GM23338 (cell line): ENCODE data around the gene UNC5B. TPM values are rescaled to one million over a fixed set of nuclear protein-coding genes. Genes with fewer than 3 reads are reported as not detected.

ENCODE experiments used
- ATAC-seq: fragments of 200-7000 bp; cut with Tn5 transposase; 3 replicates; pipeline ENCODE4 v1.9.1; 2020
- DNase-seq: peaks from one replicate; pipeline ENCODE4 v3.0.0-alpha.2; 2015; ENCODE audit warnings: low spot score
- H2AFZ ChIP-seq: fragments of 200-600 bp; sonication (generic); 2 replicates; pipeline ENCODE4 v1.8.0; 2016; ENCODE audit warnings: antibody characterized with exemption, mild to moderate bottlenecking, moderate library complexity
- H3F3A ChIP-seq: fragments of 200-600 bp; sonication (generic); replicated peaks from 2 replicates; pipeline ENCODE4 v1.8.0; 2017; ENCODE audit warnings: antibody characterized with exemption, mixed run types, low read depth
- H3K27ac ChIP-seq: fragments of 200-600 bp; sonication (generic); 2 replicates; pipeline ENCODE4 v1.6.1; 2016; ENCODE audit warnings: low read depth
- H3K27me3 ChIP-seq: fragments of 200-600 bp; sonication (generic); 2 replicates; pipeline ENCODE4 v1.8.0; 2016; ENCODE audit warnings: mild to moderate bottlenecking, mixed run types, moderate library complexity; ENCODE audit not compliant: insufficient read depth
- H3K36me3 ChIP-seq: fragments of 200-600 bp; sonication (generic); 2 replicates; pipeline ENCODE4 v1.8.0; 2016; ENCODE audit warnings: mild to moderate bottlenecking; ENCODE audit not compliant: insufficient read depth
- H3K4me1 ChIP-seq: fragments of 200-600 bp; sonication (generic); 2 replicates; pipeline ENCODE4 v1.8.0; 2016; ENCODE audit warnings: mild to moderate bottlenecking, moderate library complexity; ENCODE audit not compliant: insufficient read depth
- H3K4me2 ChIP-seq: fragments of 200-600 bp; sonication (generic); 2 replicates; pipeline ENCODE4 v1.7.1; 2017; ENCODE audit warnings: mixed run types
- H3K4me3 ChIP-seq: fragments of 200-600 bp; sonication (generic); 2 replicates; pipeline ENCODE4 v1.6.1; 2016; ENCODE audit warnings: mixed run types
- H3K79me2 ChIP-seq: fragments of 200-600 bp; sonication (generic); replicated peaks from 2 replicates; pipeline ENCODE4 v1.8.0; 2017; ENCODE audit warnings: mild to moderate bottlenecking; ENCODE audit not compliant: insufficient read depth
- H3K9me2 ChIP-seq: fragments of 200-600 bp; sonication (generic); 2 replicates; pipeline ENCODE4 v1.8.0; 2017; ENCODE audit not compliant: insufficient read depth
- H4K20me1 ChIP-seq: fragments of 200-600 bp; sonication (generic); replicated peaks from 2 replicates; pipeline ENCODE4 v1.8.0; 2017; ENCODE audit warnings: mild to moderate bottlenecking; ENCODE audit not compliant: insufficient read depth
- H3K27ac Mint-ChIP-seq: 2 replicates; pipeline ENCODE4 v1.8.0; 2020; ENCODE audit warnings: inconsistent platforms, mild to moderate bottlenecking, moderate library complexity, mixed read lengths
- H3K27me3 Mint-ChIP-seq: 3 replicates; pipeline ENCODE4 v1.8.0; 2022; ENCODE audit warnings: low read depth, mild to moderate bottlenecking, moderate library complexity, mixed read lengths, inconsistent platforms; ENCODE audit not compliant: insufficient read depth, poor library complexity
- H3K36me3 Mint-ChIP-seq: 3 replicates; pipeline ENCODE4 v1.8.0; 2021; ENCODE audit warnings: low read depth, mild to moderate bottlenecking, inconsistent platforms, moderate library complexity, mixed read lengths
- H3K4me1 Mint-ChIP-seq: 3 replicates; pipeline ENCODE4 v1.8.0; 2020; ENCODE audit warnings: mild to moderate bottlenecking, inconsistent platforms, mixed read lengths
- H3K4me3 Mint-ChIP-seq: 3 replicates; pipeline ENCODE4 v1.8.0; 2021; ENCODE audit warnings: moderate library complexity, mild to moderate bottlenecking, inconsistent platforms, mixed read lengths
- H3K9me3 Mint-ChIP-seq: 3 replicates; pipeline ENCODE4 v1.8.0; 2020; ENCODE audit warnings: moderate library complexity, mild to moderate bottlenecking, inconsistent platforms, mixed read lengths
- EZH2 ChIP-seq: fragments of 200-600 bp; sonication (generic); IDR thresholded peaks from one replicate; pipeline ENCODE4 v1.8.0; 2017; ENCODE audit warnings: antibody characterized with exemption, mild to moderate bottlenecking, low read depth; ENCODE audit not compliant: unreplicated experiment
- EZH2phosphoT487 ChIP-seq: fragments of 200-600 bp; sonication (generic); IDR thresholded peaks from one replicate; pipeline ENCODE4 v1.8.1; 2018; ENCODE audit warnings: antibody characterized with exemption; ENCODE audit not compliant: unreplicated experiment
- JUNB ChIP-seq: IDR thresholded peaks from one replicate; pipeline ENCODE4 v1.6.1; 2016; ENCODE audit warnings: antibody characterized with exemption; ENCODE audit not compliant: unreplicated experiment
- STAT1 ChIP-seq: IDR thresholded peaks from one replicate; pipeline ENCODE4 v1.6.1; 2016; ENCODE audit warnings: antibody characterized with exemption; ENCODE audit not compliant: unreplicated experiment
- polyA plus RNA-seq: library from polyadenylated mRNA; unstranded; fragments of >200 nt; fragmentation: Nextera tagmentation; extraction: Ambion mirVana; gene quantifications from 2 replicates; pipeline ENCODE4 v1.2.1, GENCODE V29; 2016
- total RNA-seq: library from RNA; depleted of rRNA; stranded (reverse); fragments of >200 nt; shearing (Covaris generic); gene quantifications from 2 replicates; pipeline ENCODE4 v1.2.3, GENCODE V29; 2014
- TF ChIP-seq, protein P1 (sequence below), 2 experiments: fragments of 200-600 bp in 1 of 2; sonication (generic) in 1 of 2; conservative IDR thresholded peaks; 2 replicates each; pipeline versions ENCODE4 v1.5.1 to v1.6.1; 2016 to 2017; ENCODE audit warnings: antibody characterized with exemption in 2 of 2, low read depth in 2 of 2, mild to moderate bottlenecking in 2 of 2, moderate library complexity in 1 of 2
- TF ChIP-seq, protein P2 (sequence below): IDR thresholded peaks from one replicate; pipeline ENCODE4 v1.6.1; 2018; ENCODE audit warnings: antibody characterized with exemption; ENCODE audit not compliant: unreplicated experiment

Gene UNC5B
- total and polyA plus RNA-seq, 2 experiments from 2014 or later, result 8.0 to 31.2 TPM

DNA sequence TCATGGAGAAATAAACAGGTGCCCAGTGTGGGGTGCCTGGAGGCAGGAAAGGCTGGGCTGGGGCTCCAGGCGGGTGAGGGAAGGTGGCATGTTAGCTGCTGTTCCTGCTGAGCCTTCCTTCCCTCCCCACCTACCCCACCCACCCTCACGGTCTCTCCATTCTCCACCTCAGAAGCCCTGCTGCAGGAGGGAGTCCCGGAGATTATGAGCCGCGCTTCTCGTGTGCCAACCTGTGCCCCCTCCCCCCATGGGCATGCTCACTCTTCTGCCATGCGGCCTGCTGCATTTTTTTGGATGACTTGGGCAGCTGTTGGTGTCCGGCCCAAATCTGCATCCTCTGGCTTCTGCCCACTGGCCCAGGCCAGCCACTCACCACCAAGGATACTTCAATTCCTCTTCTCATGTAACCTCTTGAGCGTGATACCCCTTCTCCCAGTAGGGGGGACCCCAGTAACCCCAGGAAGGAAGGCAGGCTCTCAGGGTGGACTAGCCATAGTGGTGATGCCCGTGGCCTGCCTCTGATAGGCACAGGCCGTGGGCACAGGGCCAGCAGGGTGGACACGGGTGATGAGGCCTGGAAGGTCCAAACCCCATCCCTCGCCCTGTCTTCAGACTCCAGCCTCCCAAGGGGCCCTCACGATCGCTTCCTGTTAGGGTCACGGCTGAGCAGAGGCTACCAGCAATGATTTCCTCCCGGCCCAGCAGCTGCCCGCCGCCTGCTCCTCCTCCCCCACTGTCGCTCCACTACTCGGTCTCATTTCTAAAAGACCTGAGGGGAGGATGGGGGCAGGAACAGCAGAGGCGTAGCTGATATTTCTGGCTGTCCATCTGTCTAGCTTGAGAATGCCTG lies 27.8 kb downstream of the UNC5B start:
- Histone ChIP-seq H3K4me3 (no peak overlapping the region), H3K27ac (no peak overlapping the region), H3K36me3 (no peaks in the 10 kb centered on the region), H3K27me3 (no peaks in the 10 kb centered on the region), H3K4me2 (no peak overlapping the region), H4K20me1 (peaks cover 6% of the 10 kb centered on the region), H2AFZ (no peak overlapping the region), H3K79me2 (peaks cover 10% of the 10 kb centered on the region; the same call in 1 of the 2 replicates), H3F3A (no peaks in the 10 kb centered on the region), H3K9me2 (no peaks in the 10 kb centered on the region), H3K4me1 (peaks cover 4% of the 10 kb centered on the region)
- no peak for ATAC-seq
- H3K4me1 Mint-ChIP-seq, result peaks cover 46% of the 10 kb centered on the region
- no peak for DNase-seq
- peaks cover 9% of the 10 kb centered on the region for H3K27me3 Mint-ChIP-seq
- no peak overlapping the region; the same call in 1 of the 2 replicates for H3K27ac Mint-ChIP-seq
- no peak overlapping the region for H3K4me3 Mint-ChIP-seq
- no peak for TF ChIP-seq JUNB
- TF ChIP-seq, protein P1, sequence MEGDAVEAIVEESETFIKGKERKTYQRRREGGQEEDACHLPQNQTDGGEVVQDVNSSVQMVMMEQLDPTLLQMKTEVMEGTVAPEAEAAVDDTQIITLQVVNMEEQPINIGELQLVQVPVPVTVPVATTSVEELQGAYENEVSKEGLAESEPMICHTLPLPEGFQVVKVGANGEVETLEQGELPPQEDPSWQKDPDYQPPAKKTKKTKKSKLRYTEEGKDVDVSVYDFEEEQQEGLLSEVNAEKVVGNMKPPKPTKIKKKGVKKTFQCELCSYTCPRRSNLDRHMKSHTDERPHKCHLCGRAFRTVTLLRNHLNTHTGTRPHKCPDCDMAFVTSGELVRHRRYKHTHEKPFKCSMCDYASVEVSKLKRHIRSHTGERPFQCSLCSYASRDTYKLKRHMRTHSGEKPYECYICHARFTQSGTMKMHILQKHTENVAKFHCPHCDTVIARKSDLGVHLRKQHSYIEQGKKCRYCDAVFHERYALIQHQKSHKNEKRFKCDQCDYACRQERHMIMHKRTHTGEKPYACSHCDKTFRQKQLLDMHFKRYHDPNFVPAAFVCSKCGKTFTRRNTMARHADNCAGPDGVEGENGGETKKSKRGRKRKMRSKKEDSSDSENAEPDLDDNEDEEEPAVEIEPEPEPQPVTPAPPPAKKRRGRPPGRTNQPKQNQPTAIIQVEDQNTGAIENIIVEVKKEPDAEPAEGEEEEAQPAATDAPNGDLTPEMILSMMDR (conservative IDR thresholded peaks at IDR 0.05; ENCODE audit: low read depth in 2 of 2), result no peak
- no peaks in the 10 kb centered on the region for H3K36me3 Mint-ChIP-seq
- H3K9me3 Mint-ChIP-seq, result no peaks in the 10 kb centered on the region

DNA sequence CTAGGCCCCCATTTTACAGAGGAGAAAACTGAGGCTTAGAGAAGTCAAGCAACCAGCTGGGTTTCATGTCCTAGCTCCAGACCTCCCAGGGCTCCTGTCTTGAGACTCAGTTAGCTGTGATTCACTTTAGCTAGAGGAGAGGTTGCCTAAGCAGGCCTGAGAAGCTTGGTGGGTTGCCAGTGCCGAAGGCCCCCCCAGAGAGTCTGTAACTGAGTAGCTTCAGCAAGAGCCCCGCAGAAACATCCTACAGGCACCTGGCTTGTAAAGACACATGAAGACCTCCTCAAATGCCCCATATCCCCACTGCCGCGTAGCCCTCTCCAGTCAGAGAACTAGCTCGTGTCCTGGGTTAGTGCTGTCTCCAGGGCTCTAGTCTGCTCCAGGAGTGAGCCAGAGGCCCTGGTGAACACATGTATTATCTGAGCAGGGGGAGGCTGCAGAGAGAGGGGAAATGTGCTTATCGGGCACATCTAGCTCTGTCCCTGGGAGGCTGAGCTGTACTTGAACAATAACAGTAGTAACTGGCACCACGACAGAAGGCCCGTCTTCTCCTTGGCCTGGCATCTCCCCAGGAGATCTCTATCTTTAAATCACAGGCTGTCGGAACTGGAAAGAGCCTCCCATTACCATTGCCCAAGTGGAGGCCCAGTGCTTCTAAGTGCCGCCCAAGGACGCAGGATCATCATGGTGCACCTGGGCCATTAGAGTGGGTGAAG lies 28.9 kb downstream of the UNC5B start:
- DNase-seq (no peak), ATAC-seq (no peak)
- Mint-ChIP-seq H3K36me3 (no peaks in the 10 kb centered on the region), H3K4me1 (peaks cover 41% of the 10 kb centered on the region), H3K27me3 (peaks cover 4% of the 10 kb centered on the region), H3K9me3 (no peaks in the 10 kb centered on the region), H3K27ac (no peak overlapping the region), H3K4me3 (no peak overlapping the region)
- Histone ChIP-seq H3K79me2 (peaks cover 6% of the 10 kb centered on the region; the same call in 1 of the 2 replicates), H3K4me1 (peaks cover 4% of the 10 kb centered on the region), H3K4me3 (no peak overlapping the region), H3K27ac (no peak overlapping the region), H3K27me3 (no peaks in the 10 kb centered on the region), H4K20me1 (peaks cover 6% of the 10 kb centered on the region), H3F3A (no peaks in the 10 kb centered on the region), H3K9me2 (no peaks in the 10 kb centered on the region), H2AFZ (no peak overlapping the region), H3K36me3 (no peaks in the 10 kb centered on the region), H3K4me2 (no peak overlapping the region)
- TF ChIP-seq EZH2 (no peak), EZH2phosphoT487 (no peak), STAT1 (no peak)
- TF ChIP-seq, protein P2, sequence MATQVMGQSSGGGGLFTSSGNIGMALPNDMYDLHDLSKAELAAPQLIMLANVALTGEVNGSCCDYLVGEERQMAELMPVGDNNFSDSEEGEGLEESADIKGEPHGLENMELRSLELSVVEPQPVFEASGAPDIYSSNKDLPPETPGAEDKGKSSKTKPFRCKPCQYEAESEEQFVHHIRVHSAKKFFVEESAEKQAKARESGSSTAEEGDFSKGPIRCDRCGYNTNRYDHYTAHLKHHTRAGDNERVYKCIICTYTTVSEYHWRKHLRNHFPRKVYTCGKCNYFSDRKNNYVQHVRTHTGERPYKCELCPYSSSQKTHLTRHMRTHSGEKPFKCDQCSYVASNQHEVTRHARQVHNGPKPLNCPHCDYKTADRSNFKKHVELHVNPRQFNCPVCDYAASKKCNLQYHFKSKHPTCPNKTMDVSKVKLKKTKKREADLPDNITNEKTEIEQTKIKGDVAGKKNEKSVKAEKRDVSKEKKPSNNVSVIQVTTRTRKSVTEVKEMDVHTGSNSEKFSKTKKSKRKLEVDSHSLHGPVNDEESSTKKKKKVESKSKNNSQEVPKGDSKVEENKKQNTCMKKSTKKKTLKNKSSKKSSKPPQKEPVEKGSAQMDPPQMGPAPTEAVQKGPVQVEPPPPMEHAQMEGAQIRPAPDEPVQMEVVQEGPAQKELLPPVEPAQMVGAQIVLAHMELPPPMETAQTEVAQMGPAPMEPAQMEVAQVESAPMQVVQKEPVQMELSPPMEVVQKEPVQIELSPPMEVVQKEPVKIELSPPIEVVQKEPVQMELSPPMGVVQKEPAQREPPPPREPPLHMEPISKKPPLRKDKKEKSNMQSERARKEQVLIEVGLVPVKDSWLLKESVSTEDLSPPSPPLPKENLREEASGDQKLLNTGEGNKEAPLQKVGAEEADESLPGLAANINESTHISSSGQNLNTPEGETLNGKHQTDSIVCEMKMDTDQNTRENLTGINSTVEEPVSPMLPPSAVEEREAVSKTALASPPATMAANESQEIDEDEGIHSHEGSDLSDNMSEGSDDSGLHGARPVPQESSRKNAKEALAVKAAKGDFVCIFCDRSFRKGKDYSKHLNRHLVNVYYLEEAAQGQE, result no peak
